ENCODE results near the gene PIK3C2G.

DNA sequence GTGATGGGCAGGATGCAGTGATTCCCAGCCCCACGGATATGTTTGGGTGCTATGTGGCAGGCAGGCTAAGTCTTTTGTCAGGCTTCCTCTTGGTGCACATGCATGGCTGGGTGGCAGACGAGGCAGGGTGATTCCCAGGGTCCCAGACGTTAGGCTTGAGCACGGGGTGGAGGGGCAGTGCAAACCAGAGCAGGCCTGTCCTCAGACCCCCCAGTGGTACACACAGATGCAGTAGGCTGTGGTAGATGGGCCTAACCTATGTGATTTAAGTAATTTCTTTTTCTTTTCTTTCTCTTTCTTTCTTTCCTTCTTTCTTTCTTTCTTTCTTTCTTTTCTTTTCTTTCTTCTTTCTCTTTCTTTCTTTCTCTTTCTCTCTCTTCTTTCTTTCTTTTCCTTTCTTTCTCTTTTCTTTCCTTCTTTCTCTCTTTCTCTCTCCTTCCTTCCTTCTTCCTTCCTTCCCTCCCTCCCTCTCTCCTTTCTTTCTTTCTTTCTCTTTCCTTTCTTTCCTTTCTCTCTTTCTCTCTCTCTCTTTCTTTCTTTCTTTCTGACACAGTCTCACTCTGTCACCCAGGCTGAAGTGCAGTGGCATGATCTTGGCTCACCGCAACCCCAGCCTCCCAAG lies 41.6 kb downstream of the PIK3C2G start:
- TF ChIP-seq POLR2AphosphoS5 (IDR thresholded peaks at IDR 0.05; ENCODE audit: low read depth, low read length) (no peak), FOXP2 (optimal IDR thresholded peaks at IDR 0.05; ENCODE audit: borderline replicate concordance, extremely low read depth, extremely low read length, insufficient read depth) (no peak), TAF1 (IDR thresholded peaks at IDR 0.05; ENCODE audit: borderline replicate concordance, insufficient read depth, low read length) (no peak), SIN3A (IDR thresholded peaks at IDR 0.05; ENCODE audit: borderline replicate concordance, insufficient read depth, low read length) (no peak)
- TF ChIP-seq, protein P1, sequence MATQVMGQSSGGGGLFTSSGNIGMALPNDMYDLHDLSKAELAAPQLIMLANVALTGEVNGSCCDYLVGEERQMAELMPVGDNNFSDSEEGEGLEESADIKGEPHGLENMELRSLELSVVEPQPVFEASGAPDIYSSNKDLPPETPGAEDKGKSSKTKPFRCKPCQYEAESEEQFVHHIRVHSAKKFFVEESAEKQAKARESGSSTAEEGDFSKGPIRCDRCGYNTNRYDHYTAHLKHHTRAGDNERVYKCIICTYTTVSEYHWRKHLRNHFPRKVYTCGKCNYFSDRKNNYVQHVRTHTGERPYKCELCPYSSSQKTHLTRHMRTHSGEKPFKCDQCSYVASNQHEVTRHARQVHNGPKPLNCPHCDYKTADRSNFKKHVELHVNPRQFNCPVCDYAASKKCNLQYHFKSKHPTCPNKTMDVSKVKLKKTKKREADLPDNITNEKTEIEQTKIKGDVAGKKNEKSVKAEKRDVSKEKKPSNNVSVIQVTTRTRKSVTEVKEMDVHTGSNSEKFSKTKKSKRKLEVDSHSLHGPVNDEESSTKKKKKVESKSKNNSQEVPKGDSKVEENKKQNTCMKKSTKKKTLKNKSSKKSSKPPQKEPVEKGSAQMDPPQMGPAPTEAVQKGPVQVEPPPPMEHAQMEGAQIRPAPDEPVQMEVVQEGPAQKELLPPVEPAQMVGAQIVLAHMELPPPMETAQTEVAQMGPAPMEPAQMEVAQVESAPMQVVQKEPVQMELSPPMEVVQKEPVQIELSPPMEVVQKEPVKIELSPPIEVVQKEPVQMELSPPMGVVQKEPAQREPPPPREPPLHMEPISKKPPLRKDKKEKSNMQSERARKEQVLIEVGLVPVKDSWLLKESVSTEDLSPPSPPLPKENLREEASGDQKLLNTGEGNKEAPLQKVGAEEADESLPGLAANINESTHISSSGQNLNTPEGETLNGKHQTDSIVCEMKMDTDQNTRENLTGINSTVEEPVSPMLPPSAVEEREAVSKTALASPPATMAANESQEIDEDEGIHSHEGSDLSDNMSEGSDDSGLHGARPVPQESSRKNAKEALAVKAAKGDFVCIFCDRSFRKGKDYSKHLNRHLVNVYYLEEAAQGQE (IDR thresholded peaks at IDR 0.05; ENCODE audit: insufficient read depth in 1 of 2, low read depth in 2 of 2, low read length in 2 of 2) = no peak

All from PFSK-1 (cell line).